Ishikawa (cell line): ENCODE measurements around the gene GRPEL2.

Source experiments
- RAD21 ChIP-seq: IDR thresholded peaks from 2 replicates; pipeline ENCODE4 v1.6.1; 2012; ENCODE audit warnings: low read depth
- TEAD4 ChIP-seq: IDR thresholded peaks from 2 replicates; pipeline ENCODE4 v1.6.1; 2012

- TF ChIP-seq TEAD4 (no peak), RAD21 (no peak)
Measured at GRCh38 chr5:149363936-149364335, 18.6 kb downstream of the GRPEL2 start.
